GM12874 (cell line): ENCODE measurements around the gene RBM19.

Source experiments
- CTCF ChIP-seq: IDR thresholded peaks from 2 replicates; pipeline ENCODE4 v1.5.1; 2011; ENCODE audit warnings: low read depth, mild to moderate bottlenecking, control low read depth, low read length, moderate library complexity; ENCODE audit not compliant: insufficient read depth

RBM19 gene

GRCh38 chr12:113793250-113793649, 172.9 kb downstream of the RBM19 start:
- no peak for TF ChIP-seq CTCF

GRCh38 chr12:113792450-113792849, 173.7 kb downstream of the RBM19 start:
- no peak for TF ChIP-seq CTCF

- no peak for TF ChIP-seq CTCF
Measured at GRCh38 chr12:113788020-113788856, 177.9 kb downstream of the RBM19 start.

- no peak for TF ChIP-seq CTCF
Measured at GRCh38 chr12:113786107-113786506, 180.0 kb downstream of the RBM19 start.

- no peak for TF ChIP-seq CTCF
Measured at GRCh38 chr12:113783811-113784210, 182.3 kb downstream of the RBM19 start.

GRCh38 chr12:113782873-113783272, 183.3 kb downstream of the RBM19 start:
- TF ChIP-seq CTCF, result no peak

GRCh38 chr12:113781415-113782198, 184.5 kb downstream of the RBM19 start:
- no peak for TF ChIP-seq CTCF
